Activated CD4-positive, alpha-beta T cell treated with anti-CD3 and anti-CD28 coated beads, Interleukin-2, amount 10 ng/mL, durations not matched to agents 7 days and 5 days (primary cell): ENCODE measurements around the gene TRMT61A. TPM values are rescaled to one million over a fixed set of nuclear protein-coding genes. Genes with fewer than 3 reads are reported as not detected.

Source experiments
- CTCF ChIA-PET: fragments of 350-600 bp; sonication (Branson Sonifier 250); formaldehyde crosslinking; loops from one replicate; lab custom pipeline; 2021; ENCODE audit warnings: antibody characterized with exemption; lab: Charles Lee
- POLR2A ChIA-PET: fragments of 350-600 bp; sonication (Branson Sonifier 250); formaldehyde crosslinking; loops from one replicate; lab custom pipeline; 2021; ENCODE audit warnings: antibody characterized with exemption; lab: Charles Lee
- DNase-seq: peaks from one replicate; pipeline ENCODE4 v3.0.0-alpha.2; 2020
- H3K27ac Mint-ChIP-seq: one replicate; pipeline ENCODE4 v1.8.0; 2021; ENCODE audit warnings: mild to moderate bottlenecking, moderate library complexity, mixed read lengths
- H3K27me3 Mint-ChIP-seq: one replicate; pipeline ENCODE4 v1.8.0; 2021; ENCODE audit warnings: mixed read lengths
- H3K36me3 Mint-ChIP-seq: one replicate; pipeline ENCODE4 v1.8.0; 2021; ENCODE audit warnings: low read depth, mixed read lengths
- H3K4me1 Mint-ChIP-seq: one replicate; pipeline ENCODE4 v1.8.0; 2021; ENCODE audit warnings: mixed read lengths
- H3K4me3 Mint-ChIP-seq: one replicate; pipeline ENCODE4 v1.8.0; 2021; ENCODE audit warnings: mild to moderate bottlenecking, moderate library complexity, mixed read lengths
- H3K9me3 Mint-ChIP-seq: one replicate; pipeline ENCODE4 v1.8.0; 2021; ENCODE audit warnings: mixed read lengths
- total RNA-seq, 2 experiments: library from RNA; stranded (reverse); gene quantifications; one replicate each; pipeline ENCODE4 v1.2.3, GENCODE V29; 2021

TRMT61A gene
- total RNA-seq, 2 experiments from 2014 or later, result 7.0 to 8.8 TPM

GRCh38 chr14:103534576-103535061, 5.6 kb downstream of the TRMT61A start:
- POLR2A ChIA-PET, result no interaction called here
- CTCF ChIA-PET, result interaction anchor here (1.0 to 2.1 kb wide), 2 partner anchors 13 to 16 kb away, joined by 3 to 7 read pairs; no protein-coding TSS in a partner anchor
- H3K4me1 Mint-ChIP-seq, result peaks cover 18% of the 10 kb centered on the region

GRCh38 chr14:103535081-103535890, 6.3 kb downstream of the TRMT61A start:
- H3K9me3 Mint-ChIP-seq, result no peaks in the 10 kb centered on the region
- H3K4me1 Mint-ChIP-seq, result peaks cover 11% of the 10 kb centered on the region
- CTCF ChIA-PET, result interaction anchor here (1.0 to 2.1 kb wide), 2 partner anchors 12 to 17 kb away, joined by 3 to 7 read pairs; no protein-coding TSS in a partner anchor
- no peaks in the 10 kb centered on the region for H3K36me3 Mint-ChIP-seq
- DNase-seq, result no peak
- H3K27ac Mint-ChIP-seq, result no peak overlapping the region
- POLR2A ChIA-PET, result no interaction called here
- H3K27me3 Mint-ChIP-seq, result no peaks in the 10 kb centered on the region
- no peak overlapping the region for H3K4me3 Mint-ChIP-seq

More at GRCh38 chr14:103534576-103535061, 5.6 kb downstream of the TRMT61A start:
- Mint-ChIP-seq H3K4me3 (no peak overlapping the region), H3K27ac (no peak overlapping the region), H3K27me3 (no peaks in the 10 kb centered on the region), H3K36me3 (no peaks in the 10 kb centered on the region), H3K9me3 (no peaks in the 10 kb centered on the region)
- no peak for DNase-seq

- DNase-seq, result no peak
- H3K27me3 Mint-ChIP-seq, result no peaks in the 10 kb centered on the region
- POLR2A ChIA-PET, result no interaction called here
- no peaks in the 10 kb centered on the region for H3K9me3 Mint-ChIP-seq
- H3K36me3 Mint-ChIP-seq, result no peaks in the 10 kb centered on the region
- H3K4me3 Mint-ChIP-seq, result no peak overlapping the region
- no peak overlapping the region for H3K27ac Mint-ChIP-seq
- CTCF ChIA-PET, result interaction anchor here (0.6 to 2.1 kb wide), 3 partner anchors 15 to 21 kb away, joined by 3 to 7 read pairs (median 3); no protein-coding TSS in a partner anchor
- H3K4me1 Mint-ChIP-seq, result peaks cover 7% of the 10 kb centered on the region
Observed at GRCh38 chr14:103535891-103536565, 7.0 kb downstream of the TRMT61A start.

DNA sequence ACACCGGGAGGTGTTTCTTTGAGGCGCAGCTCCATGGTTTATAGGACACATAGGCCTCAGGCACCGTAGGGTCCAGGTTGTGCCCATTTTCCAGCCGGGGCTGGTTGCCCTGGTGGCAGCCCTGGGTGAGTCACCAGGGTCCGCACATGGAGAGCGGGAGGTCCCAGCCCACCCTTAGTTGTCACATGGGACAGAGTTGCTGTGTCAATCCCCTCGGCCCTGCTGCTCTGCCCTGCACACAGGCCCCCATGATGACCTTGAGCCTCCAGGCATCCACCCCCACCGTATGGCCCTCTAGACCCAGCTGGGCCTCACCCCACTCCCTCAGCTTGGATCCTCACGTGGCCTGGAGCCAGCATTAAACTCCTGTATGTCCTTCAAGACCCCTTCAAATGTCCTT, 7.7 kb downstream of the TRMT61A start:
- Mint-ChIP-seq H3K36me3 (no peaks in the 10 kb centered on the region), H3K4me1 (peaks cover under 1% of the 10 kb centered on the region), H3K4me3 (no peak overlapping the region), H3K27me3 (no peaks in the 10 kb centered on the region), H3K27ac (no peak overlapping the region), H3K9me3 (no peaks in the 10 kb centered on the region)
- ChIA-PET CTCF (interaction anchor here (1.3 kb wide), 1 partner anchor 16 kb away, joined by 3 read pairs; no protein-coding TSS in a partner anchor), POLR2A (no interaction called here)
- no peak for DNase-seq

GRCh38 chr14:103537175-103537990, 8.4 kb downstream of the TRMT61A start:
- no peaks in the 10 kb centered on the region for H3K27me3 Mint-ChIP-seq
- H3K4me3 Mint-ChIP-seq, result no peak overlapping the region
- no peak for DNase-seq
- H3K27ac Mint-ChIP-seq, result no peak overlapping the region
- H3K9me3 Mint-ChIP-seq, result no peaks in the 10 kb centered on the region
- POLR2A ChIA-PET, result no interaction called here
- CTCF ChIA-PET, result interaction anchor here (1.3 kb wide), 1 partner anchor 16 kb away, joined by 3 read pairs; no protein-coding TSS in a partner anchor
- H3K4me1 Mint-ChIP-seq, result no peaks in the 10 kb centered on the region
- no peaks in the 10 kb centered on the region for H3K36me3 Mint-ChIP-seq

GRCh38 chr14:103538291-103539055, 9.5 kb downstream of the TRMT61A start:
- ChIA-PET CTCF (interaction anchor here (1.0 kb wide), 1 partner anchor 9 kb away, joined by 6 read pairs; no protein-coding TSS in a partner anchor), POLR2A (no interaction called here)
- Mint-ChIP-seq H3K27ac (no peak overlapping the region), H3K36me3 (no peaks in the 10 kb centered on the region), H3K4me1 (no peaks in the 10 kb centered on the region), H3K27me3 (no peaks in the 10 kb centered on the region), H3K9me3 (no peaks in the 10 kb centered on the region), H3K4me3 (no peak overlapping the region)
- no peak for DNase-seq

DNA sequence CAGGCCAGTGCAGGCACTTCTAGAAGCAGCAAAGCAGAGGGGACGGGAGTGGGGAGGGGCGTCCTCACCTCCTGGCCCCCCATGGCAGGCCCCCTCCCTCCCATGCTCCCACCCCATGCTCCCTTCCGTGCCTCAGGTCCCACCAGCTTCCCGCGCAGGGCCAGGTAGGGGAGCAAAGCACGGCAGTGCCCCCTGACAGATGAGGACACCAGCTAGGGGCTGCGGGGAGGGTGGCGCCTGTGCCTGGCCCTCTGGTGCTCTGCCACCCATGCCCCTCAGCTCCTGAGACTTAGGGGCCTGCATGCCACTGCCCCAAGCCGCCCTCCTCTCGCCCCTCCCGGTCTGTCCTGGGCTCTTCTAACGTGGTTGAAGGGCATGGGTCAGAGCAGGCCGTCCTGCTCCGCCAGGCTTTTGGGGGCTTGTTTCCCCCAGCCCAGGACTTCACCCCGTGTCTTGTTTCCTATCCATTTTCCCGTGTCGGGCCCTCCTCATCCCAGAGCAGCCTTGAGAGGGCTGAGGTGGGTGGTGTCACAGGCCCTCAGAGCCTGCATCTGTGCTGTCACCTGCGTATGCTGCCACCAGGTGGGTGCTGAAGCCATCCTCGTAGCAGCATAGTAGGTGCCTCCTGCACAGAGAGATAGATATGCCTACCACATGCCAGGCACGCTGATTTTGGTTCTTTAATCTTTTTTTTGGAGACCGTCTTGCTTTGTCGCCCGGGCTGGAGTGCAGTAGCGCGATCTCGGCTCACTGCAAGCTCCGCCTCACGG, 10.2 kb downstream of the TRMT61A start:
- H3K9me3 Mint-ChIP-seq, result no peaks in the 10 kb centered on the region
- no peak overlapping the region for H3K4me3 Mint-ChIP-seq
- no peaks in the 10 kb centered on the region for H3K36me3 Mint-ChIP-seq
- DNase-seq, result no peak
- no peaks in the 10 kb centered on the region for H3K4me1 Mint-ChIP-seq
- ChIA-PET CTCF (interaction anchor here (1.0 kb wide), 1 partner anchor 8 kb away, joined by 6 read pairs; no protein-coding TSS in a partner anchor), POLR2A (no interaction called here)
- H3K27me3 Mint-ChIP-seq, result no peaks in the 10 kb centered on the region
- H3K27ac Mint-ChIP-seq, result no peak overlapping the region

DNA sequence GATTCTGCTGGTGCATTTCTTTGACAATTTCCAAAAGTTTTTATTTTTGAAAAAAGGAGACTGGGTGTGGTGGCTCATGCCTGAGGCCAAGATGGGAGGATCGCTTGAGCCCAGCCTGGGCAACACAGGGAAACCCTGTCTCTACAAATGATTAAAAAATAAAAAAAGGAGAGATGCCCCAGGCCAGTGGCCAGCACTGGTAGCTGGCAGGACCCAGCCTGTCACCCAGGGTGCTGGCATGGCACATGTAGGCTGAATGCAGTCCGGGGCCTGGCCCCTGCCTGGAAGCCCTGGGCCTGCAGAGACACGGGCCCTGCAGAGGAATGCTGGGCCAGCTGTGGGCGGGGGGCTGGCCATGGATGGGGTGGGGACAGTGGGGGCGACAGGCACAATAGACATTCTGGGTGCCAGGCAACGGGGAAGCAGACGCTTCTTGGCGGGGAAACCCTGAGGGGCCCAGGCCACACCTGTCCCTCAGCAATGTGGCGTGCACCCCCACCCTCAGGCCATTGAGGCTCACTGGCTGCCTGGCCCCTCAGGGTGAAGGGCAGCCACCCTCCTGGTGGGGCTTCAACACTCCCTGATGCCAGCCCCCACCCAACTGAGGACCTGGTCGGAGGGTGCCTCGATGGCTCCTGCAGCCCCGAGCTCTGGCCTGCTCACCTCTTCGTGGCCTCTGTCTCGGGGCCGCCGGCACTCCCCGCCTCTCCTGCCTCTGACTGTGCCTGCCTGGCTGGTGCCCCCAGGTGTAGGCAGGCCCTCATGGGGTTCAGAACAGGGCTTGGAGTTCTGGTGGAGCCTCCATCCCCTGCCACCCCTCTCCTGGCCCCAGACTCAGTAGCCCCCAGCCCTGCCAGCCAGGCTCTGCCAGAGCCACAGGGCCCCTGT, 12.1 kb downstream of the TRMT61A start:
- H3K4me3 Mint-ChIP-seq, result no peak overlapping the region
- no peaks in the 10 kb centered on the region for H3K9me3 Mint-ChIP-seq
- POLR2A ChIA-PET, result no interaction called here
- H3K27ac Mint-ChIP-seq, result no peak overlapping the region
- H3K27me3 Mint-ChIP-seq, result no peaks in the 10 kb centered on the region
- CTCF ChIA-PET, result interaction anchor here (1.1 kb wide), 1 partner anchor 21 kb away, joined by 3 read pairs; no protein-coding TSS in a partner anchor
- no peaks in the 10 kb centered on the region for H3K4me1 Mint-ChIP-seq
- no peaks in the 10 kb centered on the region for H3K36me3 Mint-ChIP-seq
- no peak for DNase-seq

- Mint-ChIP-seq H3K9me3 (no peaks in the 10 kb centered on the region), H3K4me3 (no peak overlapping the region), H3K4me1 (no peaks in the 10 kb centered on the region), H3K36me3 (no peaks in the 10 kb centered on the region), H3K27me3 (no peaks in the 10 kb centered on the region), H3K27ac (no peak overlapping the region)
- CTCF ChIA-PET, result interaction anchor here (1.1 kb wide), 1 partner anchor 22 kb away, joined by 3 read pairs; no protein-coding TSS in a partner anchor
- no peak for DNase-seq
- POLR2A ChIA-PET, result no interaction called here
Observed at GRCh38 chr14:103541709-103542604, 13.0 kb downstream of the TRMT61A start.

DNA sequence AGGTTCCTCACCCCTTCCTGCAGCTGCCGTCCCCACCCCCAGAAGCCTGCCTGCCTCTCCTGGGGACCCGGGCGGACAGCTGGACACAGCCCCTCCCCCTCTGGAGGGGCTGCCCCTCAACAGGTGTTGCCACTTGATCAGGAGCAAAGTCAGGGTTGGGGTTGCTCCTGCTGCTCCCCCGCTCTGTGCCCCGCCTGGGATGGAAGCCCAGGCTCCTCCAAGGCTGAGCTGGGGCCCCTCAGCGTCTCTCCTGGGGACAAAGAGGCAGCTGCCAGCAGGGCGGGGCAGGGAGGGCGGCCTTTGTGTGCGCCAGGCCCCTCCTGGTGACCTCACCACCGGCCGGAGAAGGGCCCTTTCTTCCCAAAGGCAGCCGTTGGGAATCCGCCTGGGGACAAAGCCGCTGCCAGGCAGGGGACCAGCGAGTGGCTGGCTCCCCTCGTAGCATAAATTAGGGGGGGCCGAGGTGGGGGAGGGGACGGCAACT, 13.7 kb downstream of the TRMT61A start:
- DNase-seq, result no peak
- ChIA-PET CTCF (interaction anchor here (0.6 to 1.6 kb wide), 2 partner anchors 21 to 24 kb away, joined by 3 to 4 read pairs; no protein-coding TSS in a partner anchor), POLR2A (no interaction called here)
- no peaks in the 10 kb centered on the region for H3K9me3 Mint-ChIP-seq
- no peaks in the 10 kb centered on the region for H3K27me3 Mint-ChIP-seq
- no peak overlapping the region for H3K4me3 Mint-ChIP-seq
- H3K27ac Mint-ChIP-seq, result no peak overlapping the region
- no peaks in the 10 kb centered on the region for H3K36me3 Mint-ChIP-seq
- no peaks in the 10 kb centered on the region for H3K4me1 Mint-ChIP-seq
